GM19239 (cell line): Measurements from ENCODE around the gene GH2.

Experiments used
- DNase-seq: peaks from one replicate; pipeline ENCODE4 v3.0.0; 2011; ENCODE audit warnings: low spot score; ENCODE audit not compliant: insufficient read length
- FAIRE-seq: peaks from 2 replicates; lab custom pipeline; 2011; peaks lifted over from hg19 to GRCh38; lab: Jason Lieb, UNC

The GH2 gene

GRCh38 chr17:63830278-63830677 lies 51.5 kb downstream of the GH2 start:
- FAIRE-seq (no peak), DNase-seq (no peak)
